Karpas-422 (cell line): ENCODE data around the gene ATRNL1. TPM values are rescaled to one million over a fixed set of nuclear protein-coding genes. Genes with fewer than 3 reads are reported as not detected.

ENCODE experiments used
- DNase-seq: peaks from one replicate; pipeline ENCODE4 v3.0.0-alpha.2; 2015
- H2AFZ ChIP-seq: fragments of 200-600 bp; sonication (generic); 2 replicates; pipeline ENCODE4 v1.6.1; 2014; ENCODE audit warnings: antibody characterized with exemption, low read length, mixed read lengths
- H3K27ac ChIP-seq: fragments of 200-600 bp; sonication (generic); 2 replicates; pipeline ENCODE4 v1.5.1; 2014; ENCODE audit warnings: mild to moderate bottlenecking, low read length, moderate library complexity
- H3K27me3 ChIP-seq: fragments of 200-600 bp; sonication (generic); 2 replicates; pipeline ENCODE4 v1.6.1; 2014; ENCODE audit warnings: low read length, mixed read lengths
- H3K36me3 ChIP-seq: fragments of 200-600 bp; sonication (generic); 2 replicates; pipeline ENCODE4 v1.6.1; 2014; ENCODE audit warnings: low read length, mixed read lengths; ENCODE audit not compliant: insufficient read depth
- H3K4me1 ChIP-seq: fragments of 200-600 bp; sonication (generic); 2 replicates; pipeline ENCODE4 v1.6.1; 2014; ENCODE audit warnings: mild to moderate bottlenecking, low read length, mixed read lengths
- H3K4me2 ChIP-seq: fragments of 200-600 bp; sonication (generic); 2 replicates; pipeline ENCODE4 v1.6.1; 2014; ENCODE audit warnings: low read length, low read depth, mild to moderate bottlenecking; ENCODE audit not compliant: poor library complexity, severe bottlenecking
- H3K4me3 ChIP-seq: fragments of 200-600 bp; sonication (generic); 2 replicates; pipeline ENCODE4 v1.5.1; 2014; ENCODE audit warnings: mild to moderate bottlenecking, antibody characterized with exemption, low read length, mixed read lengths
- H3K79me2 ChIP-seq: fragments of 200-600 bp; sonication (generic); 2 replicates; pipeline ENCODE4 v1.6.1; 2014; ENCODE audit warnings: mild to moderate bottlenecking, low read length, mixed read lengths
- H3K9ac ChIP-seq: fragments of 200-600 bp; sonication (generic); 2 replicates; pipeline ENCODE4 v1.6.0; 2014; ENCODE audit warnings: low read length
- H3K9me2 ChIP-seq: fragments of 200-600 bp; sonication (generic), shearing (Covaris generic); replicated peaks from 2 replicates; pipeline ENCODE4 v1.6.0; 2014; ENCODE audit warnings: mild to moderate bottlenecking, low read length, moderate library complexity; ENCODE audit not compliant: insufficient read depth
- H3K9me3 ChIP-seq: fragments of 300-700, 200-600 bp; sonication (generic); 2 replicates; pipeline ENCODE4 v1.6.1; 2014; ENCODE audit warnings: low read length, mixed read lengths
- H4K20me1 ChIP-seq: fragments of 200-600 bp; sonication (generic); 2 replicates; pipeline ENCODE4 v1.6.1; 2014; ENCODE audit warnings: mild to moderate bottlenecking, antibody characterized with exemption, low read length, low read depth; ENCODE audit not compliant: insufficient read depth
- total RNA-seq: library from RNA; depleted of rRNA; stranded (reverse); fragments of >200 nt; shearing (Covaris generic); gene quantifications from 2 replicates; pipeline ENCODE4 v1.2.3, GENCODE V29; 2014; ENCODE audit warnings: low replicate concordance

The ATRNL1 gene
- total RNA-seq, 1 experiment from 2014 or later: not detected

- no peak overlapping the region for H3K9ac ChIP-seq
- H3K4me2 ChIP-seq: no peak overlapping the region
These were observed 870.7 kb downstream of the ATRNL1 start for GRCh38 chr10:115963848-115964247.

GRCh38 chr10:115964827-115965226 is 871.7 kb downstream of the ATRNL1 start:
- H3K9me2 ChIP-seq: no peaks in the 10 kb centered on the region; the same call in 1 of the 2 replicates
- H3K36me3 ChIP-seq: no peaks in the 10 kb centered on the region
- H4K20me1 ChIP-seq: no peaks in the 10 kb centered on the region
- H3K4me3 ChIP-seq: no peak overlapping the region
- no peaks in the 10 kb centered on the region for H3K79me2 ChIP-seq
- H2AFZ ChIP-seq: no peak overlapping the region
- H3K4me1 ChIP-seq: no peaks in the 10 kb centered on the region
- DNase-seq: no peak
- no peak overlapping the region for H3K4me2 ChIP-seq
- H3K9me3 ChIP-seq: no peaks in the 10 kb centered on the region
- H3K27me3 ChIP-seq: no peaks in the 10 kb centered on the region
- no peak overlapping the region for H3K9ac ChIP-seq
- H3K27ac ChIP-seq: no peak overlapping the region

More at GRCh38 chr10:115963848-115964247, 870.7 kb downstream of the ATRNL1 start:
- Histone ChIP-seq H3K36me3 (no peaks in the 10 kb centered on the region), H3K27ac (no peak overlapping the region), H3K4me1 (no peaks in the 10 kb centered on the region), H3K9me2 (no peaks in the 10 kb centered on the region; the same call in 1 of the 2 replicates), H3K79me2 (no peaks in the 10 kb centered on the region), H2AFZ (no peak overlapping the region), H4K20me1 (no peaks in the 10 kb centered on the region), H3K27me3 (no peaks in the 10 kb centered on the region), H3K4me3 (no peak overlapping the region), H3K9me3 (no peaks in the 10 kb centered on the region)
- no peak for DNase-seq

GRCh38 chr10:115965376-115965775 is 872.2 kb downstream of the ATRNL1 start:
- Histone ChIP-seq H3K79me2 (no peaks in the 10 kb centered on the region), H3K4me3 (no peak overlapping the region), H2AFZ (no peak overlapping the region), H4K20me1 (no peaks in the 10 kb centered on the region), H3K9me2 (no peaks in the 10 kb centered on the region), H3K9me3 (no peaks in the 10 kb centered on the region), H3K9ac (no peak overlapping the region), H3K36me3 (no peaks in the 10 kb centered on the region), H3K27me3 (no peaks in the 10 kb centered on the region), H3K27ac (no peak overlapping the region), H3K4me1 (no peaks in the 10 kb centered on the region), H3K4me2 (no peak overlapping the region)
- DNase-seq: no peak

- H2AFZ ChIP-seq: no peak overlapping the region
- DNase-seq: no peak
- no peak overlapping the region for H3K27ac ChIP-seq
- no peaks in the 10 kb centered on the region for H4K20me1 ChIP-seq
- H3K4me2 ChIP-seq: no peak overlapping the region
- no peaks in the 10 kb centered on the region for H3K9me3 ChIP-seq
- no peaks in the 10 kb centered on the region for H3K79me2 ChIP-seq
- no peaks in the 10 kb centered on the region for H3K27me3 ChIP-seq
- no peaks in the 10 kb centered on the region for H3K36me3 ChIP-seq
- no peaks in the 10 kb centered on the region for H3K4me1 ChIP-seq
- no peak overlapping the region for H3K9ac ChIP-seq
- H3K4me3 ChIP-seq: no peak overlapping the region
- no peaks in the 10 kb centered on the region for H3K9me2 ChIP-seq
These were observed 875.1 kb downstream of the ATRNL1 start for GRCh38 chr10:115968236-115968635.

- no peaks in the 10 kb centered on the region for H3K9me3 ChIP-seq
- H4K20me1 ChIP-seq: no peaks in the 10 kb centered on the region
- H3K4me2 ChIP-seq: no peak overlapping the region
- no peaks in the 10 kb centered on the region for H3K9me2 ChIP-seq
- no peaks in the 10 kb centered on the region for H3K79me2 ChIP-seq
- no peak overlapping the region for H3K27ac ChIP-seq
- H3K27me3 ChIP-seq: no peaks in the 10 kb centered on the region
- H3K4me1 ChIP-seq: no peaks in the 10 kb centered on the region
- no peak overlapping the region for H2AFZ ChIP-seq
- H3K9ac ChIP-seq: no peak overlapping the region
- no peak for DNase-seq
- no peaks in the 10 kb centered on the region for H3K36me3 ChIP-seq
- no peak overlapping the region for H3K4me3 ChIP-seq
These were observed 876.4 kb downstream of the ATRNL1 start for GRCh38 chr10:115969591-115969990.

- Histone ChIP-seq H3K27me3 (no peaks in the 10 kb centered on the region), H3K79me2 (no peaks in the 10 kb centered on the region), H3K4me1 (no peaks in the 10 kb centered on the region)
These were observed 878.8 kb downstream of the ATRNL1 start for GRCh38 chr10:115971921-115972320.

GRCh38 chr10:115972426-115972825 is 879.3 kb downstream of the ATRNL1 start:
- Histone ChIP-seq H3K4me2 (no peak overlapping the region), H3K36me3 (no peaks in the 10 kb centered on the region), H2AFZ (no peak overlapping the region), H3K9ac (no peak overlapping the region), H3K27ac (no peak overlapping the region), H3K27me3 (no peaks in the 10 kb centered on the region), H4K20me1 (no peaks in the 10 kb centered on the region), H3K79me2 (no peaks in the 10 kb centered on the region), H3K4me1 (no peaks in the 10 kb centered on the region), H3K9me3 (no peaks in the 10 kb centered on the region), H3K9me2 (no peaks in the 10 kb centered on the region), H3K4me3 (no peak overlapping the region)
- DNase-seq: no peak

More at GRCh38 chr10:115971921-115972320, 878.8 kb downstream of the ATRNL1 start:
- Histone ChIP-seq H3K36me3 (no peaks in the 10 kb centered on the region), H3K9ac (no peak overlapping the region), H2AFZ (no peak overlapping the region), H3K4me3 (no peak overlapping the region), H3K9me2 (no peaks in the 10 kb centered on the region), H4K20me1 (no peaks in the 10 kb centered on the region), H3K4me2 (no peak overlapping the region), H3K27ac (no peak overlapping the region), H3K9me3 (no peaks in the 10 kb centered on the region)
- DNase-seq: no peak

- H3K36me3 ChIP-seq: no peaks in the 10 kb centered on the region
- H3K79me2 ChIP-seq: no peaks in the 10 kb centered on the region
- H3K4me2 ChIP-seq: no peak overlapping the region
- no peak overlapping the region for H3K4me3 ChIP-seq
- no peaks in the 10 kb centered on the region for H3K4me1 ChIP-seq
- no peaks in the 10 kb centered on the region for H3K9me3 ChIP-seq
- H3K9me2 ChIP-seq: no peaks in the 10 kb centered on the region
- H3K27ac ChIP-seq: no peak overlapping the region
- H3K9ac ChIP-seq: no peak overlapping the region
- H3K27me3 ChIP-seq: no peaks in the 10 kb centered on the region
- no peaks in the 10 kb centered on the region for H4K20me1 ChIP-seq
- no peak for DNase-seq
- H2AFZ ChIP-seq: no peak overlapping the region
These were observed 881.2 kb downstream of the ATRNL1 start for GRCh38 chr10:115974351-115974750.
